Measurements from ENCODE around the gene ADD3.

DNA sequence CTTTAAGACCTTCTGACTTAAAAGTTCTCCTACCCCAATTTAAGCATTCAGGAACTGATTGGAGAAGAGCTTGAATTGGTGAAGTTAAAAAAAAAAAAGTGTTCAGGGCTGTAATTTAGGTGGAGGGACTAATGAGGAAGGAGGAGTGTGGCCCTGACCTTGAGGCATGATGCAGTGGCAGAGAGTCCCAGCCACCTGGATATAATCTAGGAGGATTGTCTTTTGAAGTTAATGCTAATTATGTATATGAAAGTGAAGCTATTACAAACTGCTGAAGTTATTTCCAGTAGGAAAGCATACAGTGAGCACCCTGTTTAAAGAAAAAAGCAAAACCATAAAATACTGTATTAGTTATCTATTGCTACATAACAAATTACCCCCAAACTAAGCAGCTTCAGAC lies 31.5 kb downstream of the ADD3 start:
- TF ChIP-seq POLR2A (IDR thresholded peaks at IDR 0.05; ENCODE audit: low read depth, low read length) (no peak), POLR2AphosphoS5 (IDR thresholded peaks at IDR 0.05; ENCODE audit: low read depth, low read length) (no peak), TAF1 (IDR thresholded peaks at IDR 0.05; ENCODE audit: low read depth, low read length) (no peak)
